Measurements from ENCODE around the gene ARHGEF16.
A peak's percentile ranks its signal among the peaks of the same experiment; 100 is the strongest.

The ARHGEF16 gene

GRCh38 chr1:3481836-3482375 lies 27.4 kb downstream of the ARHGEF16 start:
- H3K4me3 ChIP-seq (ENCODE audit: low read depth, low read length) = no peak overlapping the region
- no peak for TF ChIP-seq CTCF (IDR thresholded peaks at IDR 0.05; ENCODE audit: insufficient read depth, low read depth, low read length, missing control alignments)
- no peak for DNase-seq (ENCODE audit: low read depth)

- DNase-seq (ENCODE audit: low read depth) = no peak
- TF ChIP-seq CTCF (IDR thresholded peaks at IDR 0.05; ENCODE audit: insufficient read depth, low read depth, low read length, missing control alignments) = peak; percentile 39
- H3K4me3 ChIP-seq (ENCODE audit: low read depth, low read length) = no peak overlapping the region
Observed at GRCh38 chr1:3482378-3482849, 27.9 kb downstream of the ARHGEF16 start.

- TF ChIP-seq CTCF (IDR thresholded peaks at IDR 0.05; ENCODE audit: insufficient read depth, low read depth, low read length, missing control alignments) = no peak
- no peak overlapping the region for H3K4me3 ChIP-seq (ENCODE audit: low read depth, low read length)
- no peak for DNase-seq (ENCODE audit: low read depth)
Observed at GRCh38 chr1:3483380-3483779, 28.9 kb downstream of the ARHGEF16 start.

- no peak for DNase-seq (ENCODE audit: low read depth)
- peak; percentile 78 for TF ChIP-seq CTCF (IDR thresholded peaks at IDR 0.05; ENCODE audit: insufficient read depth, low read depth, low read length, missing control alignments)
- H3K4me3 ChIP-seq (ENCODE audit: low read depth, low read length) = no peak overlapping the region
Observed at GRCh38 chr1:3483801-3484444, 29.5 kb downstream of the ARHGEF16 start.

GRCh38 chr1:3485016-3485415 lies 30.6 kb downstream of the ARHGEF16 start:
- TF ChIP-seq CTCF (IDR thresholded peaks at IDR 0.05; ENCODE audit: insufficient read depth, low read depth, low read length, missing control alignments) = no peak
- no peak overlapping the region for H3K4me3 ChIP-seq (ENCODE audit: low read depth, low read length)
- no peak for DNase-seq (ENCODE audit: low read depth)

GRCh38 chr1:3488432-3488831 lies 34.0 kb downstream of the ARHGEF16 start:
- DNase-seq (ENCODE audit: low read depth) = no peak
- TF ChIP-seq CTCF (IDR thresholded peaks at IDR 0.05; ENCODE audit: insufficient read depth, low read depth, low read length, missing control alignments) = no peak
- no peak overlapping the region for H3K4me3 ChIP-seq (ENCODE audit: low read depth, low read length)
